Measurements from ENCODE around the gene FAM83E.

- TF ChIP-seq EZH2 (IDR thresholded peaks at IDR 0.05; ENCODE audit: borderline replicate concordance, insufficient read depth, low read length, poor library complexity, severe bottlenecking) (no peak), CTCF (IDR thresholded peaks at IDR 0.05; ENCODE audit: poor library complexity, severe bottlenecking) (no peak), RAD21 (conservative IDR thresholded peaks at IDR 0.05) (no peak), POLR2AphosphoS5 (IDR thresholded peaks at IDR 0.05) (no peak), SMC3 (conservative IDR thresholded peaks at IDR 0.05; ENCODE audit: poor library complexity) (no peak), REST (IDR thresholded peaks at IDR 0.05; ENCODE audit: borderline replicate concordance) (no peak), TAF1 (IDR thresholded peaks at IDR 0.05; ENCODE audit: low read depth) (no peak), EP300 (conservative IDR thresholded peaks at IDR 0.05; ENCODE audit: poor library complexity, severe bottlenecking) (no peak)
Measured at GRCh38 chr19:48596679-48597465, 18.0 kb downstream of the FAM83E start.

Data from neural cell (in vitro differentiated cells).